ENCODE measurements around the gene MRI1.

Gene MRI1

DNA sequence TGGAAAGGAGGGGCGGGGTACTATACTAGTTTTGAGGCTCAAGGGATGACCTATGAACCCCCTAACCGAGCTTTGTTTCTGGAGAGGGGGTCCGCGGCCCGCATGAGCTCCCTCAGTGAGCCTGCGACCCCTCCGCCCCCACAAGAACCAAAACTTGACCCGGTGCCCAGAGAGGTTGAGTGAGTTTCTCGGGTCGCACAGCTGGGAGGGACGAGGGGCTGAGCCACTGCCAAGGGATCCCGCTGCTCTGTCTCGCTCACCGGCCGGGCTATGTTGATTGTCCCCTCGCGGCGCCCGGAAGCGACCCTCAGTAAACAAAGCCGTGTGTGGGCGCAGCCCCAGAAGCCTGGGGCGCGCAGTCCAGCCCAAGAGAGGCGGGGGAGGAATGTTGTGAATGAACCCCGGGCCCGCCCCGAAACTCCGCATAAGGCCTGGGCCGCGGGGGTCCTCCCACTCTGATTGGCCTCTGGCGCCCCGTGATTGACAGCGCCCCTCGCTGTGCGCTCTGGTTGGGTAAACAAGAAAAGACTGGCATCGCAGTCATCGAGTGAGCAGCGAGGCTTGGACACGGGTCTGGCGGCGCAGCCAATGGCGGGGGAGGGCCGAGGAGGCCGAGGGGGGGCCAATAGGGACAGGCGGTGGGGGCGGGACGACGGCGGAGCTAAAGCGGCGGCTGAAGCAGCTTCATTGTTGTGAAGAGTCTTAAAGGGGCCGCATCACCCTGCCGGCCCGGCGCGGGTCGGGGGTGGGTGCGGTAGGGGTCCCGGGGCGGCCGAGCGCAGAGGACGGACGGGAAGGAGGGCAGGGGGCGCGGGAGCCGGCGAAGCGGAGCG is 30.7 kb downstream of the MRI1 start, which contains the start of gene ZSWIM4:
ZSWIM4 (plus strand) TSS at position 687 of the 833 bp plus-strand sequence. CDS start 206 bp downstream, outside the sequence.
- ChIA-PET POLR2A (ENCODE audit: low non-redundant PET) (interaction anchor here (0.5 to 0.9 kb wide), 2 partner anchors 13 to 67 kb away, joined by 3 to 8 read pairs; no protein-coding TSS in a partner anchor), CTCF (interaction anchor here (0.7 kb wide), 1 partner anchor 11 kb away, joined by 4 read pairs; no protein-coding TSS in a partner anchor)

DNA sequence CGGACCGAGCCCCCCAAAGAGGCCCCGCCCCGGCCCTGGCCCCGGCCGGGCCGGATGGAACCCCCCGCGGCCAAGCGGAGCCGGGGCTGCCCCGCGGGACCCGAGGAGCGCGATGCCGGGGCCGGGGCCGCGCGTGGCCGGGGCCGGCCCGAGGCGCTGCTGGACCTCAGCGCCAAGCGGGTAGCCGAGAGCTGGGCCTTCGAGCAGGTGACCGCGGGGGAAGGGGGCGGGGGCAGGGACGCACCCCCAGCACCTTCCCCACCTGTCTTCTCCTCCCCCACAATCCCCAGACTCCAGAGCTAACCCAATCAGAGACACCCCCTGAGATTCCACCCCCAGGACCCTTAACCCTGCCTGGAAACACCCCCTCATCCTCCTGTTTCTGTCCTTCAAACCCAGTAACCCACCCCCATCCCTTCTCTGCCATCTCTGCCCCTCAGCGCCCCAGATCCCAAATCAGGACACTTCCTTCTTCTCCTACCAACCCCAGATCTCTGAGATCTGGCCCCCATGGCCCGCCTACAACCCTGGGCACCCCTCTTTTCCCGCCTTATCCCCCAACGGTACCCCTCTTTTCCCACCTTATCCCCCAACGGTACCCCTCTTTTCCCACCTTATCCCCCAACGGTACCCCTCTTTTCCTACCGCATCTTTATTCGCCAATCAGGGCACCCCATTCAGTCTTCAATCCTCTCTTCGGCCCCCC is 31.4 kb downstream of the MRI1 start:
- TF ChIP-seq, protein P1, sequence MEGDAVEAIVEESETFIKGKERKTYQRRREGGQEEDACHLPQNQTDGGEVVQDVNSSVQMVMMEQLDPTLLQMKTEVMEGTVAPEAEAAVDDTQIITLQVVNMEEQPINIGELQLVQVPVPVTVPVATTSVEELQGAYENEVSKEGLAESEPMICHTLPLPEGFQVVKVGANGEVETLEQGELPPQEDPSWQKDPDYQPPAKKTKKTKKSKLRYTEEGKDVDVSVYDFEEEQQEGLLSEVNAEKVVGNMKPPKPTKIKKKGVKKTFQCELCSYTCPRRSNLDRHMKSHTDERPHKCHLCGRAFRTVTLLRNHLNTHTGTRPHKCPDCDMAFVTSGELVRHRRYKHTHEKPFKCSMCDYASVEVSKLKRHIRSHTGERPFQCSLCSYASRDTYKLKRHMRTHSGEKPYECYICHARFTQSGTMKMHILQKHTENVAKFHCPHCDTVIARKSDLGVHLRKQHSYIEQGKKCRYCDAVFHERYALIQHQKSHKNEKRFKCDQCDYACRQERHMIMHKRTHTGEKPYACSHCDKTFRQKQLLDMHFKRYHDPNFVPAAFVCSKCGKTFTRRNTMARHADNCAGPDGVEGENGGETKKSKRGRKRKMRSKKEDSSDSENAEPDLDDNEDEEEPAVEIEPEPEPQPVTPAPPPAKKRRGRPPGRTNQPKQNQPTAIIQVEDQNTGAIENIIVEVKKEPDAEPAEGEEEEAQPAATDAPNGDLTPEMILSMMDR (conservative IDR thresholded peaks at IDR 0.05; ENCODE audit: low read depth): no peak
- peak overlapping the region; percentile 93 for H3K27ac ChIP-seq
- DNase-seq (ENCODE audit: low spot score): no peak
- CTCF ChIA-PET: interaction anchor here (0.7 to 2.4 kb wide), 3 partner anchors 12 to 67 kb away, joined by 3 to 7 read pairs (median 4); no protein-coding TSS in a partner anchor
- POLR2A ChIA-PET (ENCODE audit: low non-redundant PET): interaction anchor here (0.7 kb wide), 1 partner anchor 64 kb away, joined by 14 read pairs; no protein-coding TSS in a partner anchor

More for the DNA sequence above, 30.7 kb downstream of the MRI1 start, which contains the start of gene ZSWIM4:
- TF ChIP-seq, protein P1 (conservative IDR thresholded peaks at IDR 0.05; ENCODE audit: low read depth): no peak
- peak; percentile 99 for DNase-seq (ENCODE audit: low spot score)
- peak within 1 kb of the TSS; percentile 93 for H3K27ac ChIP-seq

DNA sequence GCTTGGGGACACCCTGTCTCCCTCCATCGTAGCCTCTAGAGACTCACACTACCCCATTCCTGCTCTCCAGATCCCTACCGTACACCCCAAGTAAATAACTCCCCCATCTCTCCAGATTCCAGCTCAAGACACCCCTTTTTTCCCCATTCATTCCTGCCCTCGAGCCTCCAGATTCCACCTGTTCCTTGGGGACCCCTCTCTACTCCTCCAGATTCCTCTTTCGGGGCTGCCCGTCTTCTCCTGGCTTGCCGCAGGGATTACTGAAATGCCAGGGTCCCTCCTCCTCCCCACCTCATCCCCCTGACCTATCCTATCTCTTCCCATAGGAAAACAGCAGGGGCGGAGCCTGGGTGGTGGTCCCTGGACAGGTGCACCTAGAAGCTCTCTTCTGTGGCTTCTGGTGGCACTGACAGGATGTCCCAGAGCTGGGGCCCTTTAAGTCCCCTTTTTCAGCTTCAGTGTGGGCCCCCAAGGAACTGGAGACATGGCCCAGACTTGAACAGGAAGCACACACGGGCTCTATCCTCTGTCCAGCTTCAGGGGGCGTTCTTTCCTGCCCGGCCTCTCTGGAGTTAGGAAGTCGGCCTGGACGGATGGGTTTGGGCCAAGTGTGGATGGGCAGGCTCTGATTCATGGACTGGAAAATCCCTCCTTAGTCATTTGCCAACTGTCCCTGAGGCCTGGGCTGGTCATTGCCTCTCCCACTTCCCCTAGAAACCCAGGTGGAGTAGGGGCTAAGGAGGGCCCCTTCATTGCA is 32.2 kb downstream of the MRI1 start:
- peak; percentile 94 for DNase-seq (ENCODE audit: low spot score)
- TF ChIP-seq, protein P1 (conservative IDR thresholded peaks at IDR 0.05; ENCODE audit: low read depth): no peak; the same call in 1 of the 2 replicates
- POLR2A ChIA-PET (ENCODE audit: low non-redundant PET): interaction anchor here (0.6 to 0.7 kb wide), 3 partner anchors 64 to 577 kb away, joined by 3 to 14 read pairs (median 3); no protein-coding TSS in a partner anchor
- H3K27ac ChIP-seq: peak overlapping the region; percentile 93
- CTCF ChIA-PET: interaction anchor here (0.6 to 2.4 kb wide), 5 partner anchors 9 to 422 kb away, joined by 3 to 7 read pairs (median 5); no protein-coding TSS in a partner anchor

DNA sequence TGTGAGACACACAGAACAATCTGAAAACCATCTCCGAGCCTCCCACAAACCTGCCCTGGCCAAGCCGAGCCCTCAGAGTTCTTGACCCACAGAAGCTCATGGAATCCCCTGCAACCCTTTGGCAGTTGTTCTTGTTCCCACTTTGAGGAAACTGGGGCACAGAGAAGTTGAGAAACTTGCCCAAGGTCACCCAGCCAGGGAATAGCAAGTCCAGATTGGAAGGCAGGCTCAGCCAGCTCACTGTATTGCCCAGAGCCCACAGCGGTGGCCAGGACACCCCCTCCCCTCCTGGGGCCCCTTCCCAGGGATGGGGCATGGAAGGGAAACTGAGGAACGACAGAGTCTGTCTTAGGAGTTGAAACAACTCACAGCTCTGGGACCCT is 32.7 kb downstream of the MRI1 start:
- peak overlapping the region; percentile 93 for H3K27ac ChIP-seq
- ChIA-PET POLR2A (ENCODE audit: low non-redundant PET) (interaction anchor here (0.6 kb wide), 1 partner anchor 578 kb away, joined by 3 read pairs; no protein-coding TSS in a partner anchor), CTCF (interaction anchor here (0.6 to 2.4 kb wide), 3 partner anchors 37 to 421 kb away, joined by 3 to 7 read pairs (median 5); no protein-coding TSS in a partner anchor)
- TF ChIP-seq, protein P1 (conservative IDR thresholded peaks at IDR 0.05; ENCODE audit: low read depth): no peak
- no peak for DNase-seq (ENCODE audit: low spot score)

DNA sequence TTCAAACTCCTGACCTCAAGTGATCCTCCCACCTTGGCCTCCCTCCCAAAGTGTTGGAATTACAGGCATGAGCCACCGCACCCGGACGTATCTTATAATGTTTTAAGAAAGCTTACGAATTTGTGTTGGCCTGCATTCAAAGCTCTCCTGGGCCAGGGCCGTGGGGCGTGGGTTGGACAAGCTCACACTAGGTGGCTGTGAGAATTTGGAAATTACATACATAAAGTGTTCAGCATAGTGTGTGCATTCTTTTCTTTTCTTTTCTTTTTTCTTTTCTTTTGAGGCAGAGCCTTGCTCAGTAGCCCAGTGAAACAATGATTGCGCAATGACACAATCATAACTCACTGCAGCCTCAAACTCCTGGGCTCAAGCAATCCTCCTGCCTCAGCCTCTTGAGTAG is 33.5 kb downstream of the MRI1 start:
- ChIA-PET POLR2A (ENCODE audit: low non-redundant PET) (no interaction called here), CTCF (interaction anchor here (0.6 to 2.4 kb wide), 3 partner anchors 16 to 210 kb away, joined by 3 to 7 read pairs (median 4); no protein-coding TSS in a partner anchor)
- TF ChIP-seq, protein P1 (conservative IDR thresholded peaks at IDR 0.05; ENCODE audit: low read depth): no peak
- no peak for DNase-seq (ENCODE audit: low spot score)
- peak overlapping the region; percentile 93 for H3K27ac ChIP-seq

Measured in RWPE1 (cell line).